ENCODE results near the gene CHRNA9.

CHRNA9 gene

GRCh38 chr4:40308528-40309122, 26.5 kb upstream of the CHRNA9 start:
- DNase-seq (ENCODE audit: low read depth in 2 of 2) = no peak

GRCh38 chr4:40309250-40309774, 25.8 kb upstream of the CHRNA9 start:
- peak; percentile 75 to 94 for DNase-seq (ENCODE audit: low read depth in 2 of 2)

GRCh38 chr4:40310225-40310624, 24.9 kb upstream of the CHRNA9 start:
- DNase-seq (ENCODE audit: low read depth in 2 of 2) = no peak

GRCh38 chr4:40311811-40312346, 23.3 kb upstream of the CHRNA9 start:
- DNase-seq (ENCODE audit: low read depth in 2 of 2) = no peak

- no peak for DNase-seq (ENCODE audit: low read depth in 2 of 2)
Observed at GRCh38 chr4:40314951-40315350, 20.2 kb upstream of the CHRNA9 start.

GRCh38 chr4:40316333-40316781, 18.8 kb upstream of the CHRNA9 start:
- DNase-seq (ENCODE audit: low read depth in 2 of 2) = no peak

GRCh38 chr4:40316782-40317635, 18.1 kb upstream of the CHRNA9 start:
- DNase-seq (ENCODE audit: low read depth in 2 of 2) = peak in 1 of 2 donors; percentile 24

GRCh38 chr4:40317916-40318658, 17.0 kb upstream of the CHRNA9 start:
- DNase-seq (ENCODE audit: low read depth in 2 of 2) = no peak

GRCh38 chr4:40321574-40322275, 13.4 kb upstream of the CHRNA9 start:
- DNase-seq (ENCODE audit: low read depth in 2 of 2) = no peak

- no peak for DNase-seq (ENCODE audit: low read depth in 2 of 2)
Observed at GRCh38 chr4:40322811-40323210, 12.3 kb upstream of the CHRNA9 start.

GRCh38 chr4:40323866-40324265, 11.3 kb upstream of the CHRNA9 start:
- no peak for DNase-seq (ENCODE audit: low read depth in 2 of 2)

- DNase-seq (ENCODE audit: low read depth in 2 of 2) = peak in 1 of 2 donors; percentile 32
Observed at GRCh38 chr4:40325406-40326019, 9.6 kb upstream of the CHRNA9 start.

- DNase-seq (ENCODE audit: low read depth in 2 of 2) = no peak
Observed at GRCh38 chr4:40327340-40327739, 7.8 kb upstream of the CHRNA9 start.

- no peak for DNase-seq (ENCODE audit: low read depth in 2 of 2)
Observed at GRCh38 chr4:40328383-40328782, 6.8 kb upstream of the CHRNA9 start.

GRCh38 chr4:40329805-40330204, 5.3 kb upstream of the CHRNA9 start:
- DNase-seq (ENCODE audit: low read depth in 2 of 2) = no peak

GRCh38 chr4:40330536-40330935, 4.6 kb upstream of the CHRNA9 start:
- DNase-seq (ENCODE audit: low read depth in 2 of 2) = no peak

- DNase-seq (ENCODE audit: low read depth in 2 of 2) = no peak
Observed at GRCh38 chr4:40331101-40331745, 3.9 kb upstream of the CHRNA9 start.

GRCh38 chr4:40331961-40332360, 3.2 kb upstream of the CHRNA9 start:
- no peak for DNase-seq (ENCODE audit: low read depth in 2 of 2)

- DNase-seq (ENCODE audit: low read depth in 2 of 2) = no peak
Observed at GRCh38 chr4:40333921-40334352, 1.2 kb upstream of the CHRNA9 start.

- no peak for DNase-seq (ENCODE audit: low read depth in 2 of 2)
Observed at GRCh38 chr4:40335525-40335894, 377 bp downstream of the CHRNA9 start.
